ENCODE results near the gene CPNE9.

DNA sequence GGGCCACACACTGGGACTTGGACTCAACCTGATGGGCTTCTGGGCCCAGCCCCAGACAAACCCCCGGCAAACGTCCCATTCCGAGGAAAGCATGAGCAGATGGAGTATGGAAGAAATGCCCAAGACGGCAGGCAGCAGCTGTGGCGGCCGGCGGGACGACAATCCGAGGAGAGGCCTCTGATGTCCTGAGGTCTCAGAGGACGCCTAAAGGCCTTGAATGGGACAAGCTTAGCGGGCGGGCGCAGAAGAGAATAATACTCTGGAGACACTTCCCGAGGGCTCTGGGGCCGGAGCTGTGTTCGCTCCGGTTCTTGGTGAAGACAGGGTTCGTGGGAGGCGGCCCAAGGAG lies 45.6 kb downstream of the CPNE9 start:
- TF ChIP-seq POLR2A (IDR thresholded peaks at IDR 0.05), result no peak
- TF ChIP-seq, protein P1, sequence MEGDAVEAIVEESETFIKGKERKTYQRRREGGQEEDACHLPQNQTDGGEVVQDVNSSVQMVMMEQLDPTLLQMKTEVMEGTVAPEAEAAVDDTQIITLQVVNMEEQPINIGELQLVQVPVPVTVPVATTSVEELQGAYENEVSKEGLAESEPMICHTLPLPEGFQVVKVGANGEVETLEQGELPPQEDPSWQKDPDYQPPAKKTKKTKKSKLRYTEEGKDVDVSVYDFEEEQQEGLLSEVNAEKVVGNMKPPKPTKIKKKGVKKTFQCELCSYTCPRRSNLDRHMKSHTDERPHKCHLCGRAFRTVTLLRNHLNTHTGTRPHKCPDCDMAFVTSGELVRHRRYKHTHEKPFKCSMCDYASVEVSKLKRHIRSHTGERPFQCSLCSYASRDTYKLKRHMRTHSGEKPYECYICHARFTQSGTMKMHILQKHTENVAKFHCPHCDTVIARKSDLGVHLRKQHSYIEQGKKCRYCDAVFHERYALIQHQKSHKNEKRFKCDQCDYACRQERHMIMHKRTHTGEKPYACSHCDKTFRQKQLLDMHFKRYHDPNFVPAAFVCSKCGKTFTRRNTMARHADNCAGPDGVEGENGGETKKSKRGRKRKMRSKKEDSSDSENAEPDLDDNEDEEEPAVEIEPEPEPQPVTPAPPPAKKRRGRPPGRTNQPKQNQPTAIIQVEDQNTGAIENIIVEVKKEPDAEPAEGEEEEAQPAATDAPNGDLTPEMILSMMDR (IDR thresholded peaks at IDR 0.05), result peak in 1 of 5 experiments; percentile 17
